Body of pancreas (tissue), 4 donors: ENCODE data around the gene AK4.

ENCODE experiments used
- CTCF ChIP-seq, 7 experiments: fragments of 450-650 bp in 4 of 7; fragments of 200-600 bp in 3 of 7; sonication (generic) in 3 of 7; IDR thresholded peaks; one replicate each; pipeline ENCODE4 v1.5.1; 2016 to 2019; ENCODE audit warnings: antibody characterized with exemption in 7 of 7
- POLR2A ChIP-seq, 3 donors: fragments of 450-650 bp; IDR thresholded peaks; one replicate each; pipeline ENCODE4 v1.6.1; 2016; ENCODE audit warnings: antibody characterized with exemption in 3 of 3, mild to moderate bottlenecking in 2 of 3

- TF ChIP-seq CTCF (IDR thresholded peaks at IDR 0.05): no peak
- no peak for TF ChIP-seq POLR2A (IDR thresholded peaks at IDR 0.05)
Observed at GRCh38 chr1:65207317-65207716, 59.3 kb downstream of the AK4 start.
